Activated CD8-positive, alpha-beta memory T cell treated with anti-CD3 and anti-CD28 coated beads for 48 hours (primary cell): ENCODE data around the gene FGFBP2.

Experiments used
- DNase-seq, 3 experiments: peaks; one replicate each; pipeline ENCODE4 v3.0.0-alpha.2; 2020; ENCODE audit warnings: low read depth in 2 of 3, low spot score in 2 of 3

Gene FGFBP2

GRCh38 chr4:15963001-15963451, at the start of gene FGFBP2:
Gene FGFBP2, minus strand, starts transcription at chr4:15963175. Its CDS starts 46 bp downstream, at chr4:15963129.
- DNase-seq: peak; percentile 27 to 54 (median 36)

DNA sequence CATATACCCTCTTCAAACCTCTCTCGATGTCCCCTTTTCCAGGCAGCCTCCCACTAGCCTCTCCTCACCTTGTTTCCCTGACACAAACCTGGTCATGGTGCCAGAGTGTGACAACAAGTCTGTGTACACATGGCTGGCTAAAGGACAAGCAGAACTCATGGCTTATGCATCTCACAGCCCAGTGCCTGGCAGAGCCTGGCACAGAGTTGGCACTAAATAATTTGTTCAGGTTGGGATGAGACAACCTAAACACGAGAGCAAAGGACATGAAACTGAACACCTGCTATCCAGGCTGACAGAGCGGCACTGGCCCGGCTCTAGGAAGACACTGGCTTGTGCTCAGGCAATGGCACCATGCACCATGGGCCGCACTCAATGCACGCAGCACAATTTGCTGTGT, 48.2 kb upstream of the FGFBP2 start:
- DNase-seq: no peak

DNA sequence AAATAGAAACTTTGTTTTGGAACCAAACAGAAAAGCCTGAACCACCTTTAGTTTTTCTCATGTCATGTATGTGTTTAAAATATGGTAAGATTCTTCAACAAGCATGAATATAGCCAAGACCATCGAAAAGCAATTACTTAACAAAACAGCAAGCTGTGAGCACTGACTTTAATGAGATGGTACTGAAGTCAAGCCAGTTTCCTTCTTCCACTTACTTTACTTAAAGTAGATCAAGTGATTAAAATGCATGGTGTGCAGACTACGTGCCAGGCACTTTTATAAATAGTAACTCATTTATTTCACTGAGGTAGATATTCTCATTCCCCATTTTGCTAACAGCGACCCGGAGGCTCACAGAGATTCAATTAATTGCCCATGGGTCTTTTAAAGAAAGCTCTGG, 46.2 kb upstream of the FGFBP2 start:
- DNase-seq: no peak

- no peak for DNase-seq
These were observed 44.6 kb upstream of the FGFBP2 start for GRCh38 chr4:16007471-16008095.

DNA sequence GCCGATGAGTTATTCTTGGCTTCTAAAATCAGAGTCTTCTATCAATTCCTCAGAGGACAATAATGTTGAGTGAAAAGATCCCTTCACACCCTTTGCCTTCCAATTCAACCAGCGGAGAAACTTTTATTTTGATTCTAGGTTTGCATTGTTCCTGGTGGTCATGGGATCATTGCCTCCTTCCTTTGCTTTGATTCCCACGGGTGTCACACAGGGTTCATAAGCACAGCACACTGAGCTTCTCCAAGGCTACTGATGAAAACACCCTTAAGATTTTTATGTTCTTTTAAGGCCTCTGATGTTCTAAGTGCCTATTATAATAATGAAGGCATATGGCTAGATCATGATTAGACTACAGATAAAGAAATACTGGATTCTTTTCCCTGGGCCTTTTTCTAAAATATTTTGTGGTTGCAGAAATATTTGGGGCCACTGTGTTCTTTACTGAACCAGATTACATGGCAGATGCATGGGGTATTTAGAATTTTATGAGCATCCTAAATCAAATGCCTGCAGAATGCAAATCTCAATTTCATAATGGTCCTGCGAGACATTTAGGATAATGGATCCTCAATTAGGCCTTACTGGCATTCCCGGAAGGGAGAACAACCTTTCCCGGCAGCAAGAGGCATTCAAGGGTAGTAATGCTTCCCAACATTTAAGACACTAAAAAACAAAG, 43.9 kb upstream of the FGFBP2 start:
- no peak for DNase-seq

DNA sequence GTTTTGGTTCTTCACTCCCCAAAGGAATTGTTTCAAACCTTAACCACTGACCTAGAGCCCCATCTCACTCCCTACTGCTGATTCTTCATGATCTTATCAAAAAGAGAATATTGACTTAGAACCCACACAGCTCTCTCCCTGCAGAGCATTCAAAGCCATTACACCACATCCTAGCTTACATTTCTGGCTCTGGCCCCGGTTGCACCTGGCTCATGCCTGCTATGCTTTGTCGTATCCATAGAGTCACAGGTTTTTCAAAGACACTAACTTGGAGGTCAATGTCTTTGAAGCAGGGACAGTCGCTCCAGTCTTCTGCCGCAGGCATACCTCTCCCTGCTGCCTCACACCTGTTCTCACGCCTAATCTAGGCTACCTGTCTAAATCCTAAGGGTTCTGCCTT, 42.7 kb upstream of the FGFBP2 start:
- DNase-seq: no peak

DNA sequence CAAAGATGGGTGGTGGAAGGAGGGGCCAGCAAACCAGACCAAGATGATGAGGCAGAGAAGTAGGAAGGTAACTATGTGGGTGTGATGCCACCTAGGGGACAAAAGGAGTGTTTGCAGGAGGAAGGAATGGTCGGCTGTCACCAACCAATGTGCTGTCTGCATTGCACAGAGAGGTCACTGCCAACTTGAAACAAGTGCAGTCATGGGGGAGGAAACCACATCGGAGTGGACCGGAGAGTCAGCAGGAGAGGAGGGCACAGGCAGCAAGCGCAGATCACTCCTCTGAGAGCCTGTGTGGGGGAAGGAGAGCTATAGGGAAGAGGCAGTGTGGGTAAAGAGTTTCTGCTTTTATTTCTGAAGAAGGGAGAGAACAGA, 38.5 kb upstream of the FGFBP2 start:
- peak in 2 of 3 experiments; percentile 5 to 18 for DNase-seq

DNA sequence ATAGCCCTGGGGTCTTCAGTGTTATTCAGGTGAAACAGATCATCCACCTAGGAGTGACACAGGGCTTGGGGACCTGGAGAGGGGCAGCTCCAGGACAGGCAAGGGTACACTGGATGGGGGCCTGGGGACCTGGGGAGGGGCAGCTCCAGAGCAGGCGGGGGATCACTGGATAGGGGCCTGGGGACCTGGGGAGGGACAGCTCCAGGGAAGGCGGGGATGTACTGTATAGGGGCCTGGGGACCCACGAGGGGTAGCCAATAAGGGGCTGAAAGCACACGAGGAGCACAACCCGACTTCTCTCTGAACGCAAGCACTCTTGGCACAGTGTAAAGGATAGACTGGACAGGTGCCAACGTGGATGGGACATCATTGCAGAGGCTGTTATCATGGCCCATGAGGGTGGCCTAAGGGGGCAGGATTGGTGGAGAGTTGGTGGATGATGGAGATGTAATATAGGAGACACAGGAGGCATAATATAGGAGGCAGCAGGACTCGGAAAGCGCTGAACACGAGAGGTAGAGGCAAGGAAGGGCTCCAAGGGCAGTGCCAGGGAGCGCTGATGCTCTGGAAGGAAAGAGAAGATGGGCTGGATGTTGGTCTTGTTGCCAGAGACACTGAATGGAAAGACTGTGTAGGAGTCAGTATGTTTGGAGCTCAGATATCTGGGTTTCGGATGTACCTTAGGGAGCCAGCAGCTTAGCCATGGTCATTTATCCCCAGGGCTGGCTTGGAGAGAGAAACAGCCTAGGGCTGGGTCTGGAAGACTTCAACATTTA, 37.9 kb upstream of the FGFBP2 start:
- no peak for DNase-seq

DNA sequence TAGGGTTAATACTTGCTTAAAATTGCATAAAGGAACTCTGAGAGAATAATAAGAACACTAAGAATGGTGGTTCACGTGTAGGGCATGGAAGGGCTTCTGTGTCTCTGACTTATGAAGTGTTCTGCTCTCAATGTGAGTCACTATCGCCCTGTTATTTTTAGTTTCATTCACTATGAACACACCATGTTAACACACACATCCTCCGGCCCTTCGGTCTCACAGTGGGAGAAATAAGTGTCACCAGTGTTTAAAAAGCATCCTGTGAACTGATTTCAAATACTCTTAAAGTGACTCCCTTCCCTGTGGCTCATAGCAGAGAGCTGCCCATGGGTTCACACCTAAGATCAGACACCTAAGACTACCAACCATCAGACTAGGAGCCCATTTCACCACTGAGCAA, 33.8 kb upstream of the FGFBP2 start:
- no peak for DNase-seq

DNA sequence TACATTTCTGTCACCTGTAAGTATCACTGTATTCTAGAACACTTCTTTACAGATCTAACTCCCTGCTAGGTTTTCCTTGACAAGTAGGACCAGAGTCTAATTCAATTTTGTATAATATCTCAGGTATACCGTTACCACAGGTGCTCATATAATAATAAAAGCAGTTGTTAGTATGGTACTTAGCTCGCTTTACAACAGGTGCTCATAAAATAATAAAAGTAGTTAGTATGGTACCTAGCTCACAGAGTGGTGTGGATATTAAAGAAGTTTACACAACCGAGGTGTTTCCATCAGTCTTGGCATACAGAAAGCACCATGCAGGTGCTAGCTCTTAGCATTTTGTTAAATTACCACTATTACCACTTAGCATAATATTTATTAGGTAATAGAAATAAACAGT, 32.9 kb upstream of the FGFBP2 start:
- no peak for DNase-seq

- DNase-seq: no peak
These were observed 29.2 kb upstream of the FGFBP2 start for GRCh38 chr4:15992167-15992485.

DNA sequence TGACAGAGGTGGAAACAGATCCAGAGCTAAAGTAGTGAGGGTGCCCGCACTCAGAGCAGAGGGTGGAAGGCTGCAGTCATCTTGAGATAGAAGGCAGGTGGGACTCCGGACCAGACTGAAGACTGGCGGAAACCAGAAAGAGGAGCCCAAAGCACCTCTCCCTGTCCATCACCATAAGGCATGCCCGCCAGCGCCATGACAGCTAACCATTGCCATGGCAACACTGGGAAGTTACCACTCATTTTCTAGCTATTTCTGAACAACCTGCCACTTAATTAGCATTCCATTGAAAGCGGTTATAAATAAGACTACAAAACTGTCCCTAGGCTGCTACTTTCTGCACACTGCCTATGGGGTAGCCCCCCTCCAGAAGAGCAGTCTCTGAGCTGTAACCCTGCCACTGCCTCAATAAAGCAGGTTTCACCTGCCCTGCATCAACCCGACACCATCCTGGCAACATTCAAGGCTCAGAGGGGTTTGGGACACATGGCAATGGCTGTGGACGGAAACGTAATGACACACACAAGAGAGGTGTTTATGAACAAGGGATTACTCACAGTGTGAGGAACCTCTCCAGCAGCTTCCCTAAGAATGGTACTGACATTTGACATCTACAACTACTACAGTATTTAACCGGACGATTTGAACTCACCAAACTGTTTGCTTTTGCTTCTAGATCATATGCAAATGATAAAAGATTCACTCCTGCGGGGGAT, 27.8 kb upstream of the FGFBP2 start:
- no peak for DNase-seq

DNA sequence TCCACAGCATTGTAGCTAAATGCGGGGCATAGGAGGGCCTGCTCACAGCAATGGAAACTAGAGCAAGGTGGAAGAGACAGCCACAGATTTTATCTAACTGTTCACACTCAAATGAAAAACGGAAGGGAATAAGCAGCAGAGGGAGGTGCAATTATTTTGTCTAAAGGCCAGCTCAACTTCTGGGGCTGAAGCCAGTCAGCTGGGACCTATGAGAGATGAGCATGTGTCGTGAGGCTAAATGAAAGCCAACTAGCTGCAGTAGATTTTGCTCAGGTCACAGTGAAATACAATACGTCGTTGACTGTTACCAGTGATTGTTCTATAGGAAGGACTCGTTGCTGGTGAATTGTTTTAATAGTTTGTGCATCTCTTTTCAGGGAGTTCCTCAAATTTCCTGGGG, 26.4 kb upstream of the FGFBP2 start:
- DNase-seq: no peak

DNA sequence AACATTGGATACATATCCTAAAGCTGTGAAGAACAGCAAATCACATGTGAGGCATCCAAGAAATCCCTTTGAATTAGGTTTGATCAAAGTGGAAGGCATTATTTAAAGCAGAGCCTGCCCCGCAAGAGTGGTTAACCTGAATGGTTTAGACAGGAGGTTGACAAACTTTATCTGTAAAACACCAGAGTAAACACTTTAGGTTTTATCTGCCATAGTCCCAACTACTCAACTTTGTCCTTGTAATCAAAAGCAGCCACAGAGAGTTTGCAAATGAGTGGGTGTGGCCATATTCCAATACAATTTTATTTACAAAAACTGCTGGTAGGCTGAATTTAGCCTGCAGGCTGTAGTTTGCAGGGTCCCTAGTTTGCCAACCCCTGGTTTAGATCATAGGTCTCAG, 25.2 kb upstream of the FGFBP2 start:
- DNase-seq: no peak

DNA sequence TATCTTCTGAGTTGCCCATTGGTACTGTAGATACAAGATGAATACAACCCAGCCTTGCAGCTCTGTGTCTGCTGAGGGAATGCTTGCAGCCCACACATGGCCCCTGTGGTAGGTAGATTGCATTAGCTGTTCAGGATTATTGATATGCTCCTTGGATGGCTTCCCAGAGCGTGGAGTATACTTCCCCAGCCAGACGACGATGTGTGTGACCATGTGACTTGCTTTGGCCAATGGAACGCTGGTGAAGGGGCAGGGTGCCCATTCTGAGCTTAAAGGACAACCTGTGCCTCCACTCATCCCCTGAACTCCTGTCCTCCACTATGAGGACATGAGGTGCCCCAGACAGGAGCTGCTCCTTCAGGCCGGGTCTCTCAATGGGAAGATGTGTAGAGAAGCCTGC, 23.9 kb upstream of the FGFBP2 start:
- no peak for DNase-seq

GRCh38 chr4:15983610-15984009, 20.6 kb upstream of the FGFBP2 start:
- DNase-seq: no peak

DNA sequence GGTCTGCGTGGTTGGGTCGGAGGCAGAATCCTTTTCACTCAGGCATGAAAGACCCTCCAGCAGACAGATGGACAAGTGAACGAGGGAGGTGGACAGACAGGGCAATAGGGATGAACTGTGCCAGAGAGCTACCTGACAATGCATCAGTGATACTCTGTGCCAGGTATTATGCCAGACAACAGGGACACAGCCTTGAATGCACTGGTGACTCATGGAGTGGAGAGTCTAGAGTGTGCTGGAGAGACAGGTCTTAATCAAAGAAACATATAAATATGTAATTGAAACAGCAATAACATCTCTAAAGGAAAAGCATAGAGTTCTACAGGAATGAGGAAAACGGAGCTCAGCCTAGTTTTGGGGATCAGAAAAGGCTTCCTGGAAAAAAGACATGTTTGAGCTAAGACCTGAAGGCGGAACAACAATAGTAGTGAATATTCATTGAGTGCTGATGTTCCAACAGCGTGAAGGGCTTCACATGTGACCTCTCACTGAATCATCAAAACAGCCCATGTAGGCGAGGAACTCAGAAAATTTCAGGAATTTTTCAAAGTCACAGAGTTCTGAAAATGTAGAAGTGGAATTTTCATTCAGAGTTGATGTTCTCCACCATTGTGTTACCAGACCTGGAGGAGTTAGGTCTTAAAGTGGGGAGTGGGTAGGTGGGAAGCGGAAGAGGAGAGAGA, 20.0 kb upstream of the FGFBP2 start:
- no peak for DNase-seq

- DNase-seq: no peak
These were observed 13.8 kb upstream of the FGFBP2 start for GRCh38 chr4:15976456-15977447.

DNA sequence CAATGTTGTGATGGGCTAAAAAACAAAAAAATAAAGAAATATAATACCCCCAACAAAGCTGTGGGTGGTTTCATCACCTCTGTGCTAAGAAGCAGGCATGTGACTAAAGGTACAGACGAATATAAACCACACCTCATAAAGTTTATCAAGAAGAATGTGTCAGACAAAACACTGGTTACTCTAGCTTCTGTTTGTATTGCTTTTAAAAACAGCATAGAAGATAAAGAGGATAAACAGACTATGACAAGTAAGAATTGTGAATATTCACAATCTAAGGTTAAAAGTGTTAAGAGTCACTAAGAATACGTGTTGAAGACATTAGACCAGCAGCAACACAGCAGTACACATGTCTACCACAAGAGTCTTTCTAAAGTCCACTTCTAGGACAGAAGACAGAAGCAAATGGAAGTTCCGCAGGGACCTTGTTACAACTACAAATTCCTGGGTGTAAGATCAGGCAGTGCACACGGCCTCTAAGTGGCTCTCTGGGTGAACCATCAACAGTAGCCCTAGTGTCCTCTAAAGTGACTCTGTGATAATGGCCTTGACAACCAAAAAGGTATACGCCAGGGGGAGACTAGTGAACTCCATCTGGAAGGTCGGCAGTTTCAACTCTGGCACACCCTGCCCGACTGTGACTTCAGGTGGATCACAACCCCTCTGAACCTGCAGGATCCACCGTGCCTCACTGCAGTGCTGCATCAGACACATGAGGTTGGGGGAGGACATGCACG, 8.3 kb upstream of the FGFBP2 start:
- DNase-seq: no peak
